HG02885 (cell line): Measurements from ENCODE around the gene CX3CR1.
"Not testable (repeated sequence)": the region's sequence is repeated elsewhere in the genome, so short reads cannot be mapped to it uniquely, and the experiment has no call there.

Experiments
- ATAC-seq: cut with Tn5 transposase; IDR thresholded peaks from one replicate; pipeline ENCODE4 v1.9.1; 2021; ENCODE audit warnings: mild to moderate bottlenecking; ENCODE audit not compliant: unreplicated experiment, poor library complexity

The CX3CR1 gene, protein sequence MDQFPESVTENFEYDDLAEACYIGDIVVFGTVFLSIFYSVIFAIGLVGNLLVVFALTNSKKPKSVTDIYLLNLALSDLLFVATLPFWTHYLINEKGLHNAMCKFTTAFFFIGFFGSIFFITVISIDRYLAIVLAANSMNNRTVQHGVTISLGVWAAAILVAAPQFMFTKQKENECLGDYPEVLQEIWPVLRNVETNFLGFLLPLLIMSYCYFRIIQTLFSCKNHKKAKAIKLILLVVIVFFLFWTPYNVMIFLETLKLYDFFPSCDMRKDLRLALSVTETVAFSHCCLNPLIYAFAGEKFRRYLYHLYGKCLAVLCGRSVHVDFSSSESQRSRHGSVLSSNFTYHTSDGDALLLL

DNA sequence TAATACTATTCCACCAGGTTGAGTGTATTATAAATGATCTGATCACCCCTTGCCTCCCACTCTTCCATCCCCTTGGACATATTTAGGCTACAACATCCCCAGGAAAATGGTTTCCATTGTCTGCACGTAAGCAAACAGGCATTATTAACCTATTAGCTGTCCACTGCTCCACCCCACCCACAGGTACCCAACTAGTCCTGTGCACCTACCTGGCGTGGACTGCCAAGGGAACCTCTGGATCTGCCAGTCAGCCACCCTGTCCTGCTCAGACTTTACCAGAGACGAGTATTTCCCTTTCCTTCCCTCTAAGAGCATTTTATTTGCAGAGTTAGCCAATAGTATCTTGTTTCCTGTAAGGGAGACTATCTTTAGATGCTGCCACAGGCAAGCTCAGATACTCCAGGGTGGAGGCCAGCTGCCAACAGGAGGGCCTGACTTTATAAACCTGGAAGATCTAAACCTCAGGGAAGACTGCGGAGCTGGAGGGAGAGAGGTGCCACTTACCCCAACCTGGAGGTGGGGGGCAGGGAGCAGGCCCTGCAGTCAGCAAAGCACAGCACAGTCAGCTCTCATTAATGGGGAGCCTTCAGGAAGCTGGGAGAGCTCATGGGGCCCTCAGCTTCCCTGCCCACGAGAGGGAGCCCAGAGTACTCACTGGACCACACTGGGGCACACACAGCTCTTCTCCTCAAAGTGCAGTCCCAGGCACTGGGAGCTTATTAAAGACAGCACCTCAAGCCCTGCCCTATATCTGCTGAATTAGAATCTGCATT, at the start of gene CX3CR1:
Gene CX3CR1 (minus strand): TSS at position 292 of the 773 bp plus-strand sequence. CDS start 13,527 bp downstream, outside the sequence.
- no peak for ATAC-seq

DNA sequence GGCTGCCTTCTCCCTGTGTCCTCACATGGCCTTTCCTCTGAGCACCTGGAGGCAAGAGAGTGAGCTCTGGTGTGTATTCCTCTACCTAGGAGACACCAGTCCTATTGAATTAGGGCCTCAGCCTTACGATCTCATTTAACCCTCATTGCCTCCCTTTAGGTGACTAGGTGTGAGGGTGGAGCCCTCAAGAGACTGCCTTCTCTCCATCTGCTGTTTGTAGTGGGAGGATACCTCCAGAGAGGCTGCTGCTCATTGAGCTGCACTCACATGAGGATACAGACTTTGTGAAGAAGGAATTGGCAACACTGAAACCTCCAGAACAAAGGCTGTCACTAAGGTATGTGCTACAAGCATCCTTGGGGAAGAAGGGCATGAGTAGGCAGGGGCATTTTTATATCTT, 49.7 kb upstream of the CX3CR1 start, which contains the start of gene CCR8:
Gene CCR8 (plus strand): TSS at position 217 of the 400 bp plus-strand sequence. CDS start 2,623 bp downstream, outside the sequence.
- no peak for ATAC-seq

DNA sequence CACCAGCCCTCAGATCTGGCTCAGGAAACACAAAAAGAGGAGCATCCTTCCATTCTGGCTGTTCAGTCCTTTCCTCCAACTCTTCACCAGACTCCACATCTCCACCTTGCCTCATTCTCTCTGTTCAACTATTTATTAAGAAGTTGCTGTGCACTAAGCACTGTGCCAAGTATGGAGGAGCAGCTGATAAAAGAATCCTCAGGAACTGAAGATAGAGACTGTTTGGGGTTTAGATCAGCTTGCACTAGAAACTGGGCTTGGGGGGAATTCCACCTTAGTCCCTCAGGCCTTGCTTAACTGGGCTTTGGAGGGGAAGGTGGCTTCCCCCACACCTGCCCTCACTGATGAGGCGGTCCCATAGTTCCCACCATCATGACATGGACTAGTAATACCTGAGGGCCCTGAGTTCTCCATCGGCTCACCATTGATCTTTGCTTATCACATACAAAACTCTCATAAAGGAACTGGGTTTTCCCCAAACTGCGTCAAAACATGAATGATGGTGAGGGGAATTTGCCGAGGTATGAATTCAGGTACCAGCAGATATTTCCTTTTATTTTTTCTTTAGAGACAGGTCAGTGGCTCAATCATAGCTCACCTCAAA, 48.0 kb upstream of the CX3CR1 start:
- ATAC-seq, result peak; percentile 78

DNA sequence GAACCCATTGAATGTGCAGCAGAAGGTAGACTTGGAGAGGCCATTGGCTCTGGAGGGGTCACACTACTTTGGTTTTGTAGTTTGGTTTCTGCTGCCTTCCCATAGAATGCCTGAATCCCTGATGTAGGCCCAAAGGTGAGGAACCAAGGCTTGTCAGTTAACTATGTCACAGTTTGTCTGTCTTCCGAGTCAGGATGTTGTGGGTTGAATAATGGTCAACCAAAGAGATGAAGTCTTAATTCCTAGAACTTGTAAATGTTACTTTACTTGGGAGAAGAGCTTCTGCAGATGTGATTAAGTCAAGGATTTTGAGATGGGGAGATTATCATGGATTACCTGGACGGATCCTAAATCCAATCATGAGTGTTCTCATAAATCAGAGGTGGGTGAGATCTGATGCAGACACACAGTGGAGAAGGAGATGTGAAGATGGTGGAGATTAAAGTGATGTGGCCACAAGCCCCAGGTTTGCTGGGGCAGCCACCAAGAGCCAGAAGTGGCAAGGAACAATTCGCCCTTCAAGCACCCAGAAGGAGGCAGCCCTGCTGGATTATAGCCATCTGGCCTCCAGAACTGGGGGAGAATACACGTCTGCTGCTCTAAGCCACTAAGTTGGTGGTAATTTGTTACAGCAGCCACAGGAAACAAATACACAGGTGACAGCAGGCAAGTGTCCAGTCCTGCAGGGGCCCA, 47.4 kb upstream of the CX3CR1 start:
- peak; percentile 15 for ATAC-seq

DNA sequence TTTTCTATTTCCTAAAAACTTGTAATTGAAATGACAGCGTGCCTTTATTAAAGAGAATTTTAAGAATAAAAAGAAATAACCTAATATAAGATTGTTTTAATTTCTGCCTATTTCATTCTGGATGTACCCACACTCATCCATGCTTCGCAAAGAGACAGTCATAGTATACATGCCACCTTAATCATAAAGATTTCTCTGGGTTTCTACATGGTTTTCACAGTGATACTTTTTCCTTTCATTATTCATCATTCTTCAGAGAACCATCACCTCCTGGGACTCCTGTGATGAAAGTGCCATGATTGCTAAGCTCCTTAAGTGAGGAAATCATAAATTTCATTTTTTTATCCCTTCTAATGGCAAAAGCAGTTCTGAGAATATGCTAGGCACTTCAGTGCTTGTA, 45.4 kb upstream of the CX3CR1 start:
- ATAC-seq, result no peak

DNA sequence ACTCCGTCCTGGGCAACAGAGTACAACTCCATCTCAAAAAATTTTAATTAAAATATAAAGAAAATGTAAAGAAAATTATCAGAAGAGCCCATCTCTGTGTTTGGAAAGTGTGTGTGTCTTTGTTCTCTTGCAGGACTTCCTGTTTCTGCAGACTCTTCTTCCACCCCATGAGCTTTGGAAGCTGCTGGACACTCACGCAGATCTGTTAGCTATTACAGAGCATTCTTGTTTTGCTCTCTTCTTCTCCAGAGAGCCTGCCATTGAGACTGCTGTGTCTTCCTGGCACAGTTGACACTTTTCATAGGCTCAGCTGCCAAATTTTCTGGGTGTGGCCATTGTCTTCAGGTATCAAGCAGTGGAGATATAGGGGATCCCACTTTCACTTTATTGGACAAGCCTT, 43.7 kb upstream of the CX3CR1 start:
- no peak for ATAC-seq

DNA sequence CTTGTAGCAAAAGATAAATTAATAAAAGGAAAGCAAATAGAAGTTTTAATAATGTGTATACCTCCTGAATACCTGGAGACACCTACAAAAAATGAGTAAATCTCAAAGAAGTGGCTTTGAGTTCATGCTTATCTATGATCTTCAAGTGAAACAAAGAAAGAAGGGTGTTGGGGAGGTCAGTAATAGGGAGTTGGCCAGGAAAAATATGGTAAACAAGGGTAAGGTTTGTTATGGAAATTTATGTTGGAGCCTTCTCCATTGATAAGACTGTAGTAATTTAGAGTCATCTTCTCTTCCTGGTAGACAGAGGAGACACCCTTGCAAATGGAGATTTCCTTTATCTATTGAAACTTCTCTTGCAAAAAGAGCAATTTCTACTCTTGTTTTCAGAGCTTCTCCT, 43.1 kb upstream of the CX3CR1 start:
- ATAC-seq, result no peak

DNA sequence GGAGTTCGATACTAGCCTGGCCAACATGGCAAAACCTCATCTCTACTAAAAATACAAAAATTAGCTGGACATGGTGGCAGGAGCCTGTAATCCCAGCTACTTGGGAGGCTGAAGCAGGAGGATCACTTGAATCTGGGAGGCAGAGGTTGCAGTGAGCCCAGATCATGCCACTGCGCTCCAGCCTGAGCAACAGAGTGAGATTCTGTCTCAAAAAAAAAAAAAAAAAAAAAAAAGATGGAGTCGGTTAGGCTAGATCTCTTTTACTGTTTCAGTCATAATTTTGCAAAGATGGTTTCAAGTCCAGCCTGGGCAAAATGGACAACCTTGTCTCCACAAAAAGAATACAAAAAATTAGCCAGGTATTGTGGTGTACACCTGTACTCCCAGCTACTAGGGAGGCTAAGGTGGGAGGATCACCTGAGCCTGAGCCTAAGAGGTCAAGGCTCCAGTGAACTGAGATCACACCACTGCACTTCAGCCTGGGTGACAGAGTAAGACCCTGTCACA, 42.4 kb upstream of the CX3CR1 start:
- ATAC-seq, result not testable (repeated sequence)

DNA sequence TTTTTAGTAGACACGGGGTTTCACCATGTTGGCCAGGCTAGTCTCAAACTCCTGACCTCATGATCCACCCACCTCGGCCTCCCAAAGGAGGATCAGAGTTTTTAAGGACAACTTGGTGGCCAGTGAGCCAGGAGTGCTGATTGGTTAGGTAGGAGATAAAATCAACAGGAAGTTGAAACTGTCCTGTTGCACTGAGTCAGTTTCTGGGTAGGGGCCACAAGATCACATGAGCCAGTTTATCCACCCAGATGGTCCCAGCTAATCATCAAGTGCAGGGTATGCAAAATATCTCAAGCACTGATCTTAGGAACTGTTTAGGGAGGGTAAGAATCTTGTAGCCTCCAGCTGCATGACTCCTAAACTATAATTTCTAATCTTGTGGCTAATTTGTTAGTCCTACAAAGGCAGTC, 41.7 kb upstream of the CX3CR1 start:
- ATAC-seq, result not testable (repeated sequence)

DNA sequence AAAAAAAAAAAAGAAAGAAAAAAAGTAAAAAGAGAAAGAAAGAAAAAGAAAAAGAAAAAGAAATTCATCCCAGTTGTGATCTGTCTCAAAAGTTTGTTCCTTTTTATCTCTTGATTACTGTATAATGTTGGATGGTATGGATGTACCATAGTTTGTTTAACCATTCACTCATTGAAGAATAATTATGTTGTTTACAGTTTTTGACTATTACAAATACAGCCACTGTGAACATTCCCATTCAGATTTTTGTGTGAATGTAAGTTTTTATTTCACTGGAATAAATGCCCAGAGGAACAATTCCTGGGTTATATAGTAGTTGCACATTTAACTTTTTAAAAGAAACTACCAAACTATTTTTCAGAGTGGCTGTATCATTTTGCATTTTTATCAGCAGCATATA, 39.4 kb upstream of the CX3CR1 start:
- no peak for ATAC-seq

DNA sequence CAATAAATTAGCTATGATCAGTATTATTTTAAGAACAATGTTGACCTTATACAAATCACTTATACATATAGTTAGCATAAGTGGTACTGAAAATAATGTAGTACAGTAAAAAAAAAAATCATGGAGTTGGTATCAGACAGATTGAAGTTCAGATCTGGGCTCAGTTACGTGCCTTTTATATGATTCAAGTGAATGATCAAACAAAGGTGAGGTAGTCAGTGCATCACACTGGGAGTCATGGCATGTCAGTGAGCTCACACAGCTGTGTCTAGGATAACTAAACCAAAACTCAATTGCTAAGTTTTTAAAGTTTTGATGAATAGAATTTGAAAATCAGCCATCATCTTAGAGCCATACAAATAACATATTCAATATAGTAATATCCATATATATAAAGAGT, 38.5 kb upstream of the CX3CR1 start:
- ATAC-seq, result no peak

DNA sequence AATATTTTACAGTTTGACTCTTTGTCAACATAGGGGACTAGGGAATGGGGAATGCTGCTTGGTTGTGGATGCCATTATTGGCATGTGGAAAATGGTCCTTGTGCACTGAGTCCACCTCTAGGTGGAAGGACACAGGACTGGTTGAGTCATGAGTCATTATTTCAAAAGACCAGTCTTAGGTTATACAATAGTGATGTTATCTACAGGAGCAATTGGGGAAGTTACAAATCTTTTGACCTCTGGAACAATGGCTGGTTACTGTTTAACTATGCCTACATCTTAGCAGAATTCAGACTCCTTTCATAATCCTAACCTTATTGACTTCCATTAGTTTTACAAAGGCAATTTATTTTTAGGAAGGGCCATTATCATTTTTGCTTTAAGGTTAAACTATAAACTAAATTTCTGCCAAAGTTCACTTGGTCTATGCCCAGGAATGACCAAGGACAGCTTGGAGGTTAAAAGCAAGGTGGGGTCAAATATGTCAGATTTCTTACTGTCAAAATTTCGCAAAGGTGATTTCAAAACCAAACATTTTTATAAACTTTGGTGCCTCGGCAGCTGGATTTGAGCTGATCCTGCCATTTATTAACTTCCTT, 37.8 kb upstream of the CX3CR1 start:
- ATAC-seq, result no peak

DNA sequence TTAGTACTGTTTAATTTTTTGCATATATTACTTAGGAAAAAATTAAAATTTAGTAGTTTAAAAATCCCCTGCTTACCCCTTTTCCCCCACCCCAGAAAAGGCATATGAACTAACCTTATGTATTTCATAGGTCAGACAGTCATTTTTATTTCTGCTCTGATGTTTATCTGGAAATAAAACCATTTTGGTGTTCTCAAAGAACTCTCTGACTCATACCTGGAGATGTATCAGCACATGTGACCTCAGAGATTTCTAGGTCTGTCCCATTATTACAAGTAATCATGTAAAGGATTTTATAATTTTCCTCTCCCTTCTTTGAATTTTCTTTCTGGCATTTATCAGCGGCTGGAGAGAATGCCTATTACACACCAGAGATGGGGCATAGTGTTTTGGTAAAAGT, 35.6 kb upstream of the CX3CR1 start:
- ATAC-seq, result no peak

DNA sequence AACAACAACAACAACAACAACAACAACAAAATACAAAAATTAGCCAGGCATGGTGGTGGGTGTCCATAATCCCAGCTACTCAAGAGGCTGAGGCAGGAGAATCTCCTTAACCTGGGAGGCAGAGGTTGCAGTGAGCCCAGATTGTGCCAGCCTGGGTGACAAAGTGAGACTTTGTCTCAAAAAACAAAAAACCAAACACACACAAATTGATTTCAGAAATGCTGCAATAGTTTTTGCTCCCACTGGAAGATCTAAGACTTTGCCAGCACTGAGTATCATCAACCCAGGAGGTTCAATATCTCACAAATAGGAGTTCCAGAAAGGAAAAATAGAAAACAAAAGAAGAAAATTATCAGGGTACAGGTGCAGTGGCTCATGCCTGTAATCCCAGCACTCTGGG, 33.5 kb upstream of the CX3CR1 start:
- no peak for ATAC-seq

DNA sequence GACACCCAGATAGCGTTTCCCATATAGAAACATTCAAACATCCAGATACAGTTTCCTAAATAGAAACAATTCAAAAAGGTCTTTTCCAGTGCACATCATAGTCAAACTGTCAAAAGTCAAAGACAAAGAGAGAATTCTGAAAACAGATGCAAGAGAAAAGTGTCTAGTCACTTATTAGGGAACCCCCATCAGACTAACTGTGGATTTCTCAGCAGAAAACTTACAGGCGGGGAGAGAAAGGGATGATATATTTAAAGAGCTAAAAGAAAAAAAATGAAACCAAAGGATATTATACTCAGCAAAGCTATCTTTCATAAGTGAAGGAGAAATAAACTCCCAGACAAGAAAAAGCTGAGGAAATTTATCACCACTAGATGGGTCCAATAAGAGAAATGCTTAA, 22.3 kb upstream of the CX3CR1 start:
- ATAC-seq, result no peak

DNA sequence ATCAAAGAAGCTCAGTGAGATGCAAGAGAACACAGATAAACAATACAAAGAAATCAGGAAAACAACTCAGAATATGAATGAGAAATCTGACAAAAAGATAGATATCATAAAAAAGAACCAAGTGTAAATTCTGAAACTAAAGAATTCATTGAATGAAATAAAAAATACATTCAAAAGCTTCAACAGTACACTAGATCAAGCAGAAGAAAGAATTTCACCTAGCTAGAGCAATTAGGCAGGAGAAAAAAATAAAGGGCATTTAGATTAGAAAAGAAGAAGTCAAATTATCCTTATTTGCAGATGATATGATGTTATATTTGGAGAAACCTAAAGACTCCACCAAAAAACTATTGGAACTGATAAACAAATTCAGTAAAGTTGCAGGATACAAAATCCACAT, 19.4 kb upstream of the CX3CR1 start:
- no peak for ATAC-seq

DNA sequence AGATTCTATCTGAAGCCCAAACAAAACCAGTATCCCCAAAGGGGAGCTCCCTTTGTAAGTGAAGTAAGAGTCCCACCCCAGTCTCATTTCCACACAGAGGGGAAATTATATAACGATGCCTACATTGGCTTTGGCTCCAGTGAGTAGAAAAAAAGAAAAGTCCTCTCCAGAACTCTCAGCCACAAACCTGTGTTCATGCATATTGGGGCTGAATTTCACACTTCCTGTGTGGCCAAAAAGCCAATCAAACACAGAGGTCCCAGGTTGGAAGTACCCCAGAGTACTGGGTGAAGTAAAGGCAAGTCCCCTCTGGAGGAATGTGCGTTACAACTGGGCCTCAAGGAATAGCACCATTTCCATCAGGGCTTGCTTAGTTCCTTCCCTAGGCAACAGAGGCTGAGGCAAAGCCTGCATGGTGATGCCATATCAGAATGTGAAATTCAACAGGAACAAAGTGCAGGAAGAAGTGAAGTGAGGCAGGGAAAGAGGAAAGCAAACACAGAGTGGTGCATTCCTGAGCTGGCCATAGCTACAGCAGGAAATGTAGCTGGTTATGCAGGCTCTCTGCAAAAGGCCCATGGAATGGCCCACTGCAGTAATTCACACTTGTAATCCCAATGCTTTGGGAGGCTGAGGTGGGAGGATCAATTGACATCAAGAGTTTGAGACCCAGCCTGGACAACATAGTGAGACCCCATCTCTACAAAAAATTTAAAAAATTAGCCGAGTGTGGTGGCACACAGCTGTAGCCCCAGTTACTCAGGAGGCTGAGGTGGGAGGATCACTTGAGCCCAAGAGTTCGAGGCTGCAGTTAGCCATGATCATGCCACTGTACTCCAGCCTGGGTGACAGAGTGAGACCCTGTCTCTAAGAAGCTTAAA, 16.6 kb upstream of the CX3CR1 start:
- ATAC-seq, result no peak

DNA sequence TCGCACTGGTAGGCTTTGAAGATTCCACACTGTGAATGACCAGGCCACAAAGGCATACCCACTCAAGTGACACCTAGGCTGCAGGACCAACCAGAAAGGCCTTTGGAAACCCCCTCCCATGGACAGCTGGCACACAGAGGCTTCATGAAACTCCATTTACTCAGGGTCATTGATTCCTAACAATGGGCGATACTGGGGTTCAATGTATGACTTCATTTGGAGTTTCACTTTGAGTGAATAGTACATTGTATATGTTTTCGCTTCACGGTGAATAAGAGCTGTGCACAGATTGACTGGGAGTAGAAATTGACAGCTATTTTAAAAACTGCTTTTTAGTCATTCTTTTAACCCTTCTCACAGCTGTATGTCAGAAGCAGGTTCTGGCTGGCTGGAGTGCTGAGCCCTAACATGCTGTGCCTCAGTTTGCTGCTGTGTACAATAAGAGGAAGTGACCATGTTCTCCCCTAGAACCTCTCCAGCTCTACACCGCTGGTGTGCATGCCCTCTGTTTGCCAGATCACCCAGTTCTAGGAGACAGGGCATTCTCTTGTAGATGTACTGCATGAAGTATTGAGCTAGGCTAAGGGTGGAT, 15.4 kb upstream of the CX3CR1 start:
- peak; percentile 92 for ATAC-seq
